ENCODE data around the gene SAP30L.

- TF ChIP-seq, protein P1, sequence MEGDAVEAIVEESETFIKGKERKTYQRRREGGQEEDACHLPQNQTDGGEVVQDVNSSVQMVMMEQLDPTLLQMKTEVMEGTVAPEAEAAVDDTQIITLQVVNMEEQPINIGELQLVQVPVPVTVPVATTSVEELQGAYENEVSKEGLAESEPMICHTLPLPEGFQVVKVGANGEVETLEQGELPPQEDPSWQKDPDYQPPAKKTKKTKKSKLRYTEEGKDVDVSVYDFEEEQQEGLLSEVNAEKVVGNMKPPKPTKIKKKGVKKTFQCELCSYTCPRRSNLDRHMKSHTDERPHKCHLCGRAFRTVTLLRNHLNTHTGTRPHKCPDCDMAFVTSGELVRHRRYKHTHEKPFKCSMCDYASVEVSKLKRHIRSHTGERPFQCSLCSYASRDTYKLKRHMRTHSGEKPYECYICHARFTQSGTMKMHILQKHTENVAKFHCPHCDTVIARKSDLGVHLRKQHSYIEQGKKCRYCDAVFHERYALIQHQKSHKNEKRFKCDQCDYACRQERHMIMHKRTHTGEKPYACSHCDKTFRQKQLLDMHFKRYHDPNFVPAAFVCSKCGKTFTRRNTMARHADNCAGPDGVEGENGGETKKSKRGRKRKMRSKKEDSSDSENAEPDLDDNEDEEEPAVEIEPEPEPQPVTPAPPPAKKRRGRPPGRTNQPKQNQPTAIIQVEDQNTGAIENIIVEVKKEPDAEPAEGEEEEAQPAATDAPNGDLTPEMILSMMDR (IDR thresholded peaks at IDR 0.05) = no peak
- no peak for TF ChIP-seq POLR2A (IDR thresholded peaks at IDR 0.05)
Observed at GRCh38 chr5:154403776-154404387, 41.9 kb upstream of the SAP30L start.

All from breast epithelium (tissue), 3 donors.